Activated T-helper 9 cell treated with anti-CD3 and anti-CD28 coated beads, Interleukin-2, amount 50 U/mL, for 16 hours (primary cell): ENCODE measurements around the gene PDSS2.

Experiments
- DNase-seq: peaks from one replicate; pipeline ENCODE4 v3.0.0-alpha.2; 2020; ENCODE audit warnings: low read depth

PDSS2 gene

GRCh38 chr6:107361753-107362604 lies 97.4 kb downstream of the PDSS2 start:
- DNase-seq = no peak

GRCh38 chr6:107360476-107360875 lies 98.9 kb downstream of the PDSS2 start:
- no peak for DNase-seq

- DNase-seq = no peak
Measured at GRCh38 chr6:107357842-107358241, 101.5 kb downstream of the PDSS2 start.

DNA sequence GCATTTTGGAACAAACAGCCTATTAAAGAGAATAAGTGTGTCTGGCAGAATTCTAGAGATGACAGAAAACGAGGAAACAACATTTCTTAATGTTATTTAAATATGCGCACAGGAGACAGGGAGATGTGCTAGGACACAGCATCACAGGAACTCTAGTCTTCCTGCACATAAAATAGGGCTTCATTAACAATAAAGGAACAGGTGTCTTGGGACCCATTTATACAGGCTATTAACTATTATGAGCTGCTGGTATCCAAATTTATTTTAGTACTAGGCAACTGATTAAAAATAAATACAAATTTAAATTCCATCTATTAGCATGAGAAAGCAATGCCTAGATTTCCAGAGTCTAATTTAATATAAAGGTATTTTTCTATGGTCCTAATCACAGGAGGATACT lies 102.3 kb downstream of the PDSS2 start:
- DNase-seq = no peak

DNA sequence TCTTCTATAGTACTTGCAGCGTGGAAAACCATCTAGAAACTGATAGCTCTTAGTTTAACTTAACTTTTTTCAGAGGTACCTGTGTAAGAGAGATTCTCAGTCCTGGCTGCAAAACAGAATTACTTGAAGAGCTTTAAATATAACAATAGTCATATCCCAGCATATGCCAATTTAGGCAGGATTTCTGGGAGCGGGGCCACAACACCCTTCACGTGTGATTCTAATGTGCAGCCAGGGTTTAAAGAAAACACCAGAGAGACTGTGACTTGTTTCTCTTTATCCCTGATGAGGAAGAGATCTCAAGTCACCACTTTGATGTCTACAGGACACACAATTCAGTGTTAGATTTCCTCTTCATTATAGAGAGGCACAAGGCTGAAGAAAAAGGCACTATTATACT lies 103.7 kb downstream of the PDSS2 start:
- DNase-seq = no peak

DNA sequence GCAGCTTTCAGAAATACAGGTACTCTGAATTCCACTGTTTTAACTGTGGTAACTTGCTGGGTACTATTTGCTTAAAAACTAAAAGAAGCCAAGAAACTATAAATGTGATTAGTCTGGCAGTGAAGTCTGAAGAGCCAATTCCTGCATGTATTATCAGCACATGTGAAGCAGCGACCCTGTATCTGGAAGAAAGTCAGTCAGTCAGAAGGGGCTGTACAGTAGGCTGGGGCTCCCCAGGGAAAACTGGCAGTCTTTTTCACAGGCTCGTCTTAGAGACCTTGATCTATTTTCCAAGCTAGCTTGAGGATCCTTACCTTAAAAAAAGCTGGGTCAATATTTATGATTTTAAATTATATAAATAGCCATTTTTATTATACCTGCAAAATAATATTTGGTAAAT lies 104.9 kb downstream of the PDSS2 start:
- no peak for DNase-seq

GRCh38 chr6:107353773-107354382 lies 105.5 kb downstream of the PDSS2 start:
- no peak for DNase-seq

DNA sequence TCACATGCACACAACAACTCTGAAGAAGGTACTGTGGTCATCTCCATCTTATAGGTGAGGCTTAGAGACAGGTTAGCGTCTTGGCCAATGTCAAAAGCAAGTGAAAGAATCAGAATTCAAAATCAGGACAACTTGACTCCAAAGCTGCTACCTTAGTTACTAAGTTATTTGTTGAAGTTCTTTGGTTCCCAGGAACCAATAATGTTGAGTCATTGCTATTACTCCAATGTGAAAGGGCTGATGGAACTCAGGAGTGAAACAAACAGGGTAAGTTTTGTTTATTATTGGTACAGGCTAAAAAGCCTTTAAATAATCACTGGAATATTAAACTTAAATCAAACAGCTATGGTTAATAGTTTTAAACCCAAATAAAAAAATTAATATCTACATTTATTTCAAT lies 111.1 kb downstream of the PDSS2 start:
- DNase-seq = no peak

GRCh38 chr6:107345393-107345792 lies 114.0 kb downstream of the PDSS2 start:
- no peak for DNase-seq

- DNase-seq = no peak
Measured at GRCh38 chr6:107344981-107345380, 114.4 kb downstream of the PDSS2 start.

DNA sequence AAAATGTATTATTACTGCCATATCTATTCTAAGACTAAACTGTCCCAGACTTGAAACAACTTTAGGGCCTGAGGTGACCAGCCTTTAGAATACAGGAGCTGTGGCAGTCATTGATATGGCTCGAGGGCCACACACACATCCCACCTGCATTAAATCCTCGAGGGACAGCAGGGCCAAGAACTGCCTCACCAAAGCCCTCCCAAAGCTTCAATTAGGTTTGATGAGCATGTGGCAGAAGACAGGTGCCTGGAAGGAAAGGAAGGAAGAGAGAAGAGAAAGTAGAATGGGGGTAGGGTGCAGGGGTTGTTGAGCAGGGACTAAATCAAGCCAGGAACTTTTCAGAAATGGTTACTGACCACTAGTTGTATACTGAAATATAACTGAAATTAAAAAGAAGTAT lies 115.0 kb downstream of the PDSS2 start:
- DNase-seq = no peak

GRCh38 chr6:107342144-107342543 lies 117.2 kb downstream of the PDSS2 start:
- DNase-seq = no peak

DNA sequence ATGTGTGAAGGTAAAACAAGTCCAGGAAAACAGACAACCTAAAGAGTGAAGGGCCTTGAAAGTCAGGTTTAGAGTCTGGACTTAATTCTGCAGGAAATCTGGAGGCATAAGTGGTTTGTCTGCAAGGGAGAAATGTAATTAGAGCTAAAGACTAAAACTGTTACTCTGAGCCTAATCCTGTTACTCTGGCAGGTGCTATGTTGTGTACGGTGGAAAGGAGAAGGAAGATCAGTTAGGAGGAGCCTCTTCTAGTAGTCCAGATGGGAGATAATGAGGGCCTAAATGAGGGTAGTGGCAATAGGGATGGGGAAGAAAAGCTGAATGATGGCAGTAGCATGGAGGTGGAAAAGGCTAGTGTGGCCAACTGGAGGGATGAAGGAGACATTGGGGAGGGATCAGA lies 118.5 kb downstream of the PDSS2 start:
- DNase-seq = no peak

DNA sequence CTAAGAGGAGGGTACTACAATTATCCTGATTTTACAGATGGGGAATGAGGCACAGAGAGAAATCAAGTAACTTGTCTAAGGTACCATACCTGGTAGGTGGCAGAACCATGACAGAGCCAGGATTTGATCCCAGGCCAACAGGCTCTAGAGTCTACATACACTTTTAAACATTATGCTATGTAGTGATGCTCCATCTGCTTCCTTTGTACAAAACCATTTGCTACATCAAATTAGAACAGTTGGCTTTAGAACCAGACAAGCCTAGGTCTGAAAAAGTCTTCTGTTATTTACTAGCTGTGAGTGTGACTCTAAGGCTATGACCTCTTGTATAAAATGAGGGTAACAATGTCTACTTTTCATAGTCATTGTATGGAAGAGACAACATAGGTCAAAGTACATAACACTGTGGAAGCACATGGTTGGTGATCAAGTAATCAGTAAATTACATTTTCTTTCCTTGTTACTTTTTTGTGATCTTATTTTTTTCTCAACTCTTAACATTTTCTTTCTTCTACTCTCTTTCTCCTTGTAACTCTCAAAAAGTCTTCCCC lies 122.1 kb downstream of the PDSS2 start:
- DNase-seq = no peak

DNA sequence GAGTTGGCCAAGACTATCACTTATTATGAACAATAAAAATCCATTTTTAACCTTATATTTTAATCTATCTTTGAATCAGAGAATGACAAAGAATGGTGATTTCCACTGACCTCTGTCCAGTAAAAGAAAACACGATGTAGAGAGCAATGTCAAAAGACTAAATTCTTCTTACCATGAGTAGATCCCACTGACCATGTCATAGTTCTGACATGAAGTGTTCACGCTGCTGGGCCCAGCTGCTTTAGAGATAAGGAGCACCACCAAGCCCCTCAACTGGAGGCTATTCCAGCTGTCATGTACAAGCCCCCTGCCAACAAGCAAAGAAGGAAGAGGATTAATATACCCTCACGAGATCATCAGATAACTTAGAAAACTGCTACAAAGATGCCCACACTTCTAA lies 125.3 kb downstream of the PDSS2 start:
- DNase-seq = no peak

- DNase-seq = no peak
Measured at GRCh38 chr6:107333491-107333890, 125.9 kb downstream of the PDSS2 start.

DNA sequence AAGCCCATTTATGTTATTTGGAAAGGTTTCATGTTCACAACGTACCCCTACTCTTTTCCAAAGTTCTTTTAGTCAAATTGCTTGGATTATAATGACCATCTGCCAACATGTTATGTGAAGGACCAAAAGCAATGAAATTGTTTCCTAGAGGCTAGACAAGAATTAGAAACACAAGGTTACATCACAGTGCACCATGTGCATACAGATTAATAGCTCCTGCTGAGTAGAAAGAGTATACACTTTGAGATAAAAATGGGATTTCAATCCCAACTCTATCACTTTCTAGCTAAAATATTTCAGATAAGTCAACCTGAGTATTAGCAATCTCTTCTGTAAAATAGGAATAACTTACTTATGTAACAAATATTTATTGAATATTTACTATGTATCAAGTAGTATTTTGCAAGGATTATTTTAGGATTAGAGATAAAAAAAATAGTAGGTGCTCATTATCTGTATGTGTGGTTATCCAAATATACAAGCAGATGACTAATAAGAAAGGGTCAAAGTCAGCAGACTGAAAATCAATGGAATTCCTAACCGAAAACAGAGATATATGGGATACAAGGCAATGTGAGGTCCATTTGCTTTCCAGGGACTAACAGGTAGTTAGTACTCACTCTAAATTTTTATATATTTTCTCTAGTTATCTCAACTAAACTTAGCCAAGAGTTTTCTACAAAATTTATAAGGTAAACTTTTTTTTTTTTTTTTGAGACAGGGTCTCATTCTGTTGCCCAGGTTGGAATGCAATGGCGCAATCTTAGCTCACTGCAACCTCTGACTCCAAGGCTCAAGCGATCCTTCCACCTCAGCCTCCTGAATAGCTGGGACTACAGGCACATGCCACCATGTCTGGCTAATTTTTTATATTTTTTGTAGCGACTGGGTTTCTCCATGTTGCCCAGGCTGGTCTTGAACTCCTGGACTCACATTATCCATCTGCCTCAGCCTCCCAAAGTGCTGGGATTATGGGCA lies 127.7 kb downstream of the PDSS2 start:
- DNase-seq = no peak

DNA sequence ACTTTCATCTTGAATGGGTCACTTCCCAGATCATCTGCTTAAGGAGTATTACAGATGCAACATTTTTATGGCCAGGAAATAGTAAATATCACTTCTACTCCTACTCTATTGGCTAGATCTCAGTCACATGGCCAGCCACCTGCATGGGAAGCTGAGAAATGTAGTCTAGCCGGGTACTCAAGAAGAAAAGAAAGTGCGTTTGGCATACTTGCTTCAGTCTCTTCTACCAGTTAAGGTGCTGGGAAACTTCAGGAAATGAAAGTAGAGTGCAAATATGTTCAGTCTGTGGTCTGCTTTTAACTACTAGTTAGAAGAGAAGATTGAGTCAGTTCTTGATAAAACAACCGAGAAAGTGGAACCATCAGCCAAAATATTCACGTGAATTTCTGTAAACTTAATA lies 129.2 kb downstream of the PDSS2 start:
- DNase-seq = no peak

- DNase-seq = no peak
Measured at GRCh38 chr6:107329063-107329860, 130.1 kb downstream of the PDSS2 start.

DNA sequence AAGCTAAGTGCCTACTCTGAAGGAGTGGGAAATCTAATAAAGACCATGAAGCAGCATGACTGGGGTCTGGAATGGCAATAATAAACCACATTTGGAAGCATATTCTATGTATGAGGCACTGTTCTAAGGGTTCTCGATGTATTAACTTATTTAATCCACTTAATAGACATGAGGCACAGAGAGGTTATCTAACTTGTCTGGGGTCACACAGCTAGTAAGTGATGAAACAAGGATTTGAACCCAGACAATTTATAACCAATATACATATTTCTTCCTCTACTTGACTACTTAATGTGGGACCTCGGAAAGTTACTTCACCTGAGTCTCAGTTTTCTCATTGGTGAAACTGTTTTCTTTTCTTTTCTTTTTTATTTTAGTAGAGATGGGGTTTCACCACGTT lies 131.3 kb downstream of the PDSS2 start:
- DNase-seq = no peak

- DNase-seq = no peak
Measured at GRCh38 chr6:107323133-107323785, 136.1 kb downstream of the PDSS2 start.
